Neural cell (in vitro differentiated cells): ENCODE results near the gene PRKD1. TPM values are rescaled to one million over a fixed set of nuclear protein-coding genes. Genes with fewer than 3 reads are reported as not detected.

Experiments
- H2AFZ ChIP-seq: fragments of 200-600, 300-800 bp; sonication (generic), shearing (Covaris generic); 2 replicates; pipeline ENCODE4 v1.6.0; 2014; ENCODE audit warnings: low read depth, mild to moderate bottlenecking, antibody characterized with exemption, low read length, moderate library complexity
- H3F3A ChIP-seq: fragments of 200-600 bp; shearing (Covaris generic); 2 replicates; pipeline ENCODE4 v1.6.1; 2016; ENCODE audit warnings: mild to moderate bottlenecking, moderate library complexity, mixed read lengths, antibody characterized with exemption, low read length; ENCODE audit not compliant: insufficient read depth, poor library complexity, severe bottlenecking
- H3K27ac ChIP-seq: fragments of 200-600, 300-800 bp; sonication (generic), shearing (Covaris generic); 2 replicates; pipeline ENCODE4 v1.5.1; 2014; ENCODE audit warnings: mild to moderate bottlenecking, low read length, moderate library complexity
- H3K27me3 ChIP-seq: fragments of 300-800, 200-600 bp; sonication (generic), shearing (Covaris generic); 2 replicates; pipeline ENCODE4 v1.6.0; 2014; ENCODE audit warnings: mild to moderate bottlenecking, low read depth, low read length, moderate library complexity; ENCODE audit not compliant: insufficient read depth
- H3K36me3 ChIP-seq: fragments of 300-800, 200-600 bp; sonication (generic), shearing (Covaris generic); 2 replicates; pipeline ENCODE4 v1.5.1; 2014; ENCODE audit warnings: mild to moderate bottlenecking, antibody characterized with exemption, low read length, moderate library complexity; ENCODE audit not compliant: insufficient read depth
- H3K4me2 ChIP-seq: fragments of 300-800, 200-600 bp; sonication (generic), shearing (Covaris generic); 2 replicates; pipeline ENCODE4 v1.6.0; 2014; ENCODE audit warnings: mild to moderate bottlenecking, low read length
- H3K4me3 ChIP-seq: fragments of 300-800, 200-600 bp; sonication (generic), shearing (Covaris generic); 2 replicates; pipeline ENCODE4 v1.5.1; 2014; ENCODE audit warnings: mild to moderate bottlenecking, low read length, moderate library complexity
- H3K79me2 ChIP-seq: fragments of 200-600 bp; shearing (Covaris generic); replicated peaks from 2 replicates; pipeline ENCODE4 v1.6.0; 2014; ENCODE audit warnings: mild to moderate bottlenecking, low read length, moderate library complexity; ENCODE audit not compliant: insufficient read depth
- H3K9ac ChIP-seq: fragments of 300-800, 200-600 bp; sonication (generic), shearing (Covaris generic); 2 replicates; pipeline ENCODE4 v1.6.1; 2016; ENCODE audit warnings: mild to moderate bottlenecking, low read length, mixed read lengths
- H3K9me2 ChIP-seq: fragments of 200-600 bp; shearing (Covaris generic); 2 replicates; pipeline ENCODE4 v1.6.1; 2016; ENCODE audit warnings: mild to moderate bottlenecking, low read length, mixed read lengths; ENCODE audit not compliant: insufficient read depth
- H3K9me3 ChIP-seq: fragments of 200-600, 300-800 bp; sonication (generic), shearing (Covaris generic); 2 replicates; pipeline ENCODE4 v1.6.1; 2016; ENCODE audit warnings: mild to moderate bottlenecking, mixed run types, low read length, moderate library complexity, mixed read lengths
- H4K20me1 ChIP-seq: fragments of 200-600 bp; shearing (Covaris generic); 2 replicates; pipeline ENCODE4 v1.6.1; 2016; ENCODE audit warnings: mild to moderate bottlenecking, mixed run types; ENCODE audit not compliant: insufficient read depth
- CTCF ChIP-seq: fragments of 450-650 bp; IDR thresholded peaks from 2 replicates; pipeline ENCODE4 v1.5.1; 2014; ENCODE audit warnings: antibody characterized with exemption, mild to moderate bottlenecking, moderate library complexity; ENCODE audit not compliant: poor library complexity, severe bottlenecking
- EP300 ChIP-seq: fragments of 450-650 bp; conservative IDR thresholded peaks from 2 replicates; pipeline ENCODE4 v1.6.1; 2014; ENCODE audit warnings: antibody characterized with exemption, mild to moderate bottlenecking, moderate library complexity; ENCODE audit not compliant: poor library complexity, severe bottlenecking
- EZH2 ChIP-seq: fragments of 200-600, 300-800 bp; shearing (Covaris generic), sonication (generic); IDR thresholded peaks from 2 replicates; pipeline ENCODE4 v1.6.1; 2014; ENCODE audit warnings: antibody characterized with exemption, low read length, borderline replicate concordance, mild to moderate bottlenecking; ENCODE audit not compliant: insufficient read depth, poor library complexity, severe bottlenecking
- MXI1 ChIP-seq: fragments of 450-650 bp; conservative IDR thresholded peaks from 2 replicates; pipeline ENCODE4 v1.6.1; 2014; ENCODE audit warnings: antibody characterized with exemption, mild to moderate bottlenecking; ENCODE audit not compliant: poor library complexity, severe bottlenecking
- POLR2AphosphoS5 ChIP-seq: IDR thresholded peaks from 2 replicates; pipeline ENCODE4 v1.6.1; 2012
- RAD21 ChIP-seq: fragments of 450-650 bp; conservative IDR thresholded peaks from 2 replicates; pipeline ENCODE4 v1.6.1; 2014; ENCODE audit warnings: antibody characterized with exemption, mild to moderate bottlenecking, moderate library complexity
- SMC3 ChIP-seq: fragments of 450-650 bp; conservative IDR thresholded peaks from 2 replicates; pipeline ENCODE4 v1.6.1; 2014; ENCODE audit warnings: antibody characterized with exemption, mild to moderate bottlenecking, moderate library complexity; ENCODE audit not compliant: poor library complexity
- TAF1 ChIP-seq: IDR thresholded peaks from 2 replicates; pipeline ENCODE4 v1.6.1; 2012; ENCODE audit warnings: low read depth
- polyA plus RNA-seq: library from polyadenylated mRNA; depleted of rRNA; stranded (reverse); fragments of >200 nt; gene quantifications from 2 replicates; pipeline ENCODE4 v1.2.3, GENCODE V29; 2014
- TF ChIP-seq, protein P1 (sequence below): IDR thresholded peaks from 2 replicates; pipeline ENCODE4 v1.6.1; 2012; ENCODE audit warnings: borderline replicate concordance

The PRKD1 gene
- polyA plus RNA-seq, 1 donor from 2014 or later = 9.6 TPM

DNA sequence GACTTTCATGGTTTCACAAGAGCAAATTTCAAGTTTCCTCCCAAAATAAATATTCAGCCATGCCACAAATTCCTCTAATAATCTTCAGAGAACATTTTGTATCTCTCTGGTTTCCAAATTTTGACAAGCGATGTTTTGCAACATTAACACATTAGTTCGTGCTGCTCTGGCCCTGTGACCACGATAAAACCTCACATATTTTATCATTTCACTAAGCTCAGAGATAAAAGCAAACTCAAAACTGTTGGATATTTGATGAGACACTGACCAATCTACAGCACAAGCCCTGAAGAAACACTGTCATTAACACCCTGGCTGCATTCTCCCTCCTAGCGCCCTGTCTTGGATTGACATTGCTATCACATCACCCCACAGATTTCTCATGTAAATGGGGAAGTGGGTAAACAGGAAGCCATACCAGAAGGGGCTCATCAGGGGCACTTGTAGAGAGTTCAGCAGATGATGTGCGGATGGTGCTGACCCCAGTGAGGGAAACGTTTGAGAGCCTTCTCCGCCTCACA is 264.3 kb downstream of the PRKD1 start:
- H3K9me3 ChIP-seq = no peaks in the 10 kb centered on the region
- H4K20me1 ChIP-seq = no peaks in the 10 kb centered on the region
- no peak for TF ChIP-seq POLR2AphosphoS5
- no peak for TF ChIP-seq EP300
- TF ChIP-seq, protein P1, sequence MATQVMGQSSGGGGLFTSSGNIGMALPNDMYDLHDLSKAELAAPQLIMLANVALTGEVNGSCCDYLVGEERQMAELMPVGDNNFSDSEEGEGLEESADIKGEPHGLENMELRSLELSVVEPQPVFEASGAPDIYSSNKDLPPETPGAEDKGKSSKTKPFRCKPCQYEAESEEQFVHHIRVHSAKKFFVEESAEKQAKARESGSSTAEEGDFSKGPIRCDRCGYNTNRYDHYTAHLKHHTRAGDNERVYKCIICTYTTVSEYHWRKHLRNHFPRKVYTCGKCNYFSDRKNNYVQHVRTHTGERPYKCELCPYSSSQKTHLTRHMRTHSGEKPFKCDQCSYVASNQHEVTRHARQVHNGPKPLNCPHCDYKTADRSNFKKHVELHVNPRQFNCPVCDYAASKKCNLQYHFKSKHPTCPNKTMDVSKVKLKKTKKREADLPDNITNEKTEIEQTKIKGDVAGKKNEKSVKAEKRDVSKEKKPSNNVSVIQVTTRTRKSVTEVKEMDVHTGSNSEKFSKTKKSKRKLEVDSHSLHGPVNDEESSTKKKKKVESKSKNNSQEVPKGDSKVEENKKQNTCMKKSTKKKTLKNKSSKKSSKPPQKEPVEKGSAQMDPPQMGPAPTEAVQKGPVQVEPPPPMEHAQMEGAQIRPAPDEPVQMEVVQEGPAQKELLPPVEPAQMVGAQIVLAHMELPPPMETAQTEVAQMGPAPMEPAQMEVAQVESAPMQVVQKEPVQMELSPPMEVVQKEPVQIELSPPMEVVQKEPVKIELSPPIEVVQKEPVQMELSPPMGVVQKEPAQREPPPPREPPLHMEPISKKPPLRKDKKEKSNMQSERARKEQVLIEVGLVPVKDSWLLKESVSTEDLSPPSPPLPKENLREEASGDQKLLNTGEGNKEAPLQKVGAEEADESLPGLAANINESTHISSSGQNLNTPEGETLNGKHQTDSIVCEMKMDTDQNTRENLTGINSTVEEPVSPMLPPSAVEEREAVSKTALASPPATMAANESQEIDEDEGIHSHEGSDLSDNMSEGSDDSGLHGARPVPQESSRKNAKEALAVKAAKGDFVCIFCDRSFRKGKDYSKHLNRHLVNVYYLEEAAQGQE = no peak
- no peak for TF ChIP-seq CTCF
- no peak for TF ChIP-seq MXI1
- TF ChIP-seq EZH2 = no peak
- no peak for TF ChIP-seq RAD21
- TF ChIP-seq TAF1 = no peak
- TF ChIP-seq SMC3 = no peak
- no peak overlapping the region for H2AFZ ChIP-seq
- no peaks in the 10 kb centered on the region for H3K79me2 ChIP-seq
- H3F3A ChIP-seq = no peaks in the 10 kb centered on the region
- no peaks in the 10 kb centered on the region for H3K9me2 ChIP-seq
- H3K27me3 ChIP-seq = no peaks in the 10 kb centered on the region
- no peak overlapping the region for H3K4me2 ChIP-seq
- H3K36me3 ChIP-seq = no peaks in the 10 kb centered on the region
- H3K9ac ChIP-seq = no peak overlapping the region
- no peak overlapping the region for H3K27ac ChIP-seq
- H3K4me3 ChIP-seq = no peak overlapping the region

DNA sequence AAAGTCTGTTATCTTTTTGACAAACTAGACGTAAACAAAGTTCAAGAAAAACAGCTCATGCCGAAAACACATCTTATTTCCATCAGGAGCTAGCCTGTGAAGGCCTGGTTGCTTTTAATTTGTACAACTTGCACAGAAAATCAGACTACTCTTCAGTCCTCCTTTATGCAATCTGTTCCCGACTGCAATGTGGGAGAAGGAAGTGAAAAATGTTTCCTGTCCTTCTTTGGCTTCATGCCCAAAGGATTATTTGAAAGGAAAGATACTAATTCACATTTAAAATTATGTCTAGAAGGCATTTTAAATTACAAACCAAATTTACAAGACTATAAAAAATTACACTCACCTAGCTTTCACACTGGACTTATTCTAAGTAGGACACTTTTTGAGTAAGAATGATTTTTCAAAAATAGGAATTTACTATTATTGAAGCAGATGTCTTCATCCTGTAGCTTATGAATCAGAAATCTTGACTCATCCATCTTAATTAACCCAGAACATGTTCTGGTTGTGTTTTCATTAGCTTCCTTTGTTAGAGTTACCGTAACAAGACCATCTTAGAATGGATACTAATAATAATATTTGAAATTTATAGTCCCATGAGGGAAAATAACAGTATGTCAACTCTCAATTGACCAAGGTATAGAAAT is 272.6 kb downstream of the PRKD1 start:
- Histone ChIP-seq H3K4me3 (no peak overlapping the region), H3K9me2 (no peaks in the 10 kb centered on the region), H3K27ac (no peak overlapping the region), H3K4me2 (no peak overlapping the region), H3K9ac (no peak overlapping the region), H3K79me2 (no peaks in the 10 kb centered on the region), H3K9me3 (no peaks in the 10 kb centered on the region), H3K27me3 (no peaks in the 10 kb centered on the region), H4K20me1 (no peaks in the 10 kb centered on the region), H3F3A (no peaks in the 10 kb centered on the region), H3K36me3 (no peaks in the 10 kb centered on the region), H2AFZ (no peak overlapping the region)
- TF ChIP-seq TAF1 (no peak), EP300 (no peak), EZH2 (no peak), RAD21 (no peak), CTCF (no peak), POLR2AphosphoS5 (no peak)
- TF ChIP-seq, protein P1 = no peak
